ENCODE measurements around the gene TNS1. TPM values are rescaled to one million over a fixed set of nuclear protein-coding genes. Genes with fewer than 3 reads are reported as not detected.

TNS1 gene
- total RNA-seq, 1 experiment from 2014 or later: 3.4 TPM

- no peak overlapping the region for H2BK15ac ChIP-seq (ENCODE audit: low read depth, low read length)
- H2AK5ac ChIP-seq (ENCODE audit: insufficient read length, low read length): no peak overlapping the region
- H2AFZ ChIP-seq (ENCODE audit: low read length): no peak overlapping the region
- no peak overlapping the region for H3K23ac ChIP-seq (ENCODE audit: insufficient read length, low read depth, low read length)
- H3K79me1 ChIP-seq (ENCODE audit: insufficient read depth, low read depth, low read length, poor library complexity, severe bottlenecking): no peaks in the 10 kb centered on the region
- no peak overlapping the region for H4K91ac ChIP-seq (ENCODE audit: insufficient read length, low read depth, low read length)
- Mint-ChIP-seq H3K36me3 (ENCODE audit: insufficient read depth in 1 of 3, low read depth in 3 of 3) (no peaks in the 10 kb centered on the region), H3K4me1 (peaks cover 45 to 52% of the 10 kb centered on the region in 2 experiments), H3K4me3 (no peak overlapping the region), H3K27ac (no peak overlapping the region), H3K9me3 (no peaks in the 10 kb centered on the region; a peak in 1 of 5 replicates), H3K27me3 (ENCODE audit: low read depth) (peaks cover 1% of the 10 kb centered on the region; the same call in 1 of the 2 replicates)
- no peak overlapping the region for H2BK12ac ChIP-seq (ENCODE audit: insufficient read length, low read depth, low read length)
- no peak overlapping the region for H3K4ac ChIP-seq (ENCODE audit: low read depth, low read length)
- H3K4me1 ChIP-seq (ENCODE audit: insufficient read depth, low read length): peaks cover 24% of the 10 kb centered on the region; the same call in 1 of the 2 replicates
- H4K8ac ChIP-seq (replicated peaks; ENCODE audit: insufficient read length, low read depth, low read length): no peak overlapping the region
- no peak for DNase-seq
- no peaks in the 10 kb centered on the region for H3K27me3 ChIP-seq (ENCODE audit: insufficient read depth, low read length)
- H3K56ac ChIP-seq (ENCODE audit: insufficient read length, low read depth, low read length): no peak overlapping the region
- TF ChIP-seq, protein P1, sequence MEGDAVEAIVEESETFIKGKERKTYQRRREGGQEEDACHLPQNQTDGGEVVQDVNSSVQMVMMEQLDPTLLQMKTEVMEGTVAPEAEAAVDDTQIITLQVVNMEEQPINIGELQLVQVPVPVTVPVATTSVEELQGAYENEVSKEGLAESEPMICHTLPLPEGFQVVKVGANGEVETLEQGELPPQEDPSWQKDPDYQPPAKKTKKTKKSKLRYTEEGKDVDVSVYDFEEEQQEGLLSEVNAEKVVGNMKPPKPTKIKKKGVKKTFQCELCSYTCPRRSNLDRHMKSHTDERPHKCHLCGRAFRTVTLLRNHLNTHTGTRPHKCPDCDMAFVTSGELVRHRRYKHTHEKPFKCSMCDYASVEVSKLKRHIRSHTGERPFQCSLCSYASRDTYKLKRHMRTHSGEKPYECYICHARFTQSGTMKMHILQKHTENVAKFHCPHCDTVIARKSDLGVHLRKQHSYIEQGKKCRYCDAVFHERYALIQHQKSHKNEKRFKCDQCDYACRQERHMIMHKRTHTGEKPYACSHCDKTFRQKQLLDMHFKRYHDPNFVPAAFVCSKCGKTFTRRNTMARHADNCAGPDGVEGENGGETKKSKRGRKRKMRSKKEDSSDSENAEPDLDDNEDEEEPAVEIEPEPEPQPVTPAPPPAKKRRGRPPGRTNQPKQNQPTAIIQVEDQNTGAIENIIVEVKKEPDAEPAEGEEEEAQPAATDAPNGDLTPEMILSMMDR (conservative IDR thresholded peaks at IDR 0.05): no peak
- H3K27ac ChIP-seq (ENCODE audit: insufficient read length, low read depth, low read length): no peak overlapping the region
- no peak overlapping the region for H3K18ac ChIP-seq (ENCODE audit: insufficient read length, low read depth, low read length)
- no peaks in the 10 kb centered on the region for H3K23me2 ChIP-seq (ENCODE audit: insufficient read length, low read depth, low read length, poor library complexity, severe bottlenecking)
- H4K20me1 ChIP-seq (ENCODE audit: control insufficient read depth, insufficient read depth, insufficient read length): no peaks in the 10 kb centered on the region
- no CpG with 5 or more reads among the region's 8 CpGs for WGBS (ENCODE audit: extremely low coverage, insufficient read length, low lambda C conversion rate)
- no peak overlapping the region for H2BK120ac ChIP-seq (ENCODE audit: low read depth, low read length, poor library complexity, severe bottlenecking)
- no peaks in the 10 kb centered on the region for H3K9me3 ChIP-seq (ENCODE audit: control insufficient read depth, low read depth, low read length)
- H2BK5ac ChIP-seq (ENCODE audit: insufficient read length, low read length): no peak overlapping the region
- no peak overlapping the region for H2BK20ac ChIP-seq (ENCODE audit: low read depth, low read length, poor library complexity, severe bottlenecking)
- no peak overlapping the region for H3K4me2 ChIP-seq (ENCODE audit: insufficient read depth, insufficient read length, low read length)
- H3K14ac ChIP-seq (ENCODE audit: insufficient read depth, low read length): no peak overlapping the region
- no peak overlapping the region for H3K9ac ChIP-seq (ENCODE audit: extremely low read depth, insufficient read length, low read length)
- no peak overlapping the region for H3T11ph ChIP-seq (ENCODE audit: low read length)
- no peaks in the 10 kb centered on the region for H3K79me2 ChIP-seq (ENCODE audit: insufficient read depth, low read length)
- no peak overlapping the region for H4K5ac ChIP-seq (ENCODE audit: insufficient read length, low read depth, low read length)
Measured at GRCh38 chr2:217937446-217937845, 65.3 kb downstream of the TNS1 start.
